ENCODE results near the gene PTPN5.

The PTPN5 gene

DNA sequence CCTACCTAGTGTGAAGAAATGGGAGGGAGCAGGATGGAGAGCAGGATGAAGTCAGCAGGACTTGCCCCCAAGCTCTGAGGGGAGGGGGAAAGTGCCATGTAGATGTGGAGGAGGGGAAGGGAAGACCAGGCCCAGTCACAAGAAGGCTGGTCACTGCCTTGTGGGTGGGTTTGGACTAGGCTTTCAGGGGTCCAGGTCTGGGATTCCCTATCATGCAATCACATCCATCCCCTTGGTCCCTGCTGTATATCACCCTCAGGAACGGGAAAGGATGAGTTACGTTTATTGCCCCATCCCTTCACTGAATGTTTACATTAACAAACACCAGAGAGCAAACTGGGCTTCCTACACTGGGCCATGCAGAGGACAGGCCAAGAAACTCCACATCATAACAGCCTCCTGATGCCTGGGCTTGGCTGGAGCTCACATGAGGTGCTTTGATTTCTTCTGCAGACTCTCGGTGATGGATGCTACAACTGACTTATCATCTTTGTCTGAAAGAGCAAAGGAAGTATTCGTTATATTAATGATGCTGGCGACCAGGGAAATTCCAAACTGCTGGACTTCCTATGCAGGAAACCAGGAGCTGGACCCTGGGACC, 87.5 kb downstream of the PTPN5 start:
- no peaks in the 10 kb centered on the region for H3K27me3 ChIP-seq
- H3K4me3 ChIP-seq = no peak overlapping the region
- H3K4me1 ChIP-seq = peaks cover 0 to 45% (median 16%) of the 10 kb centered on the region in 4 donors
- no peak for DNase-seq
- TF ChIP-seq CTCF (IDR thresholded peaks at IDR 0.05) = no peak
- intact Hi-C loops (cut with DNase I; ENCODE audit: low total_unique reads) = no loop called here
- no peaks in the 10 kb centered on the region for H3K9me3 ChIP-seq
- peaks cover 0 to 19% (median 18%) of the 10 kb centered on the region in 3 donors for H3K36me3 ChIP-seq
- no peak overlapping the region for H3K27ac ChIP-seq

DNA sequence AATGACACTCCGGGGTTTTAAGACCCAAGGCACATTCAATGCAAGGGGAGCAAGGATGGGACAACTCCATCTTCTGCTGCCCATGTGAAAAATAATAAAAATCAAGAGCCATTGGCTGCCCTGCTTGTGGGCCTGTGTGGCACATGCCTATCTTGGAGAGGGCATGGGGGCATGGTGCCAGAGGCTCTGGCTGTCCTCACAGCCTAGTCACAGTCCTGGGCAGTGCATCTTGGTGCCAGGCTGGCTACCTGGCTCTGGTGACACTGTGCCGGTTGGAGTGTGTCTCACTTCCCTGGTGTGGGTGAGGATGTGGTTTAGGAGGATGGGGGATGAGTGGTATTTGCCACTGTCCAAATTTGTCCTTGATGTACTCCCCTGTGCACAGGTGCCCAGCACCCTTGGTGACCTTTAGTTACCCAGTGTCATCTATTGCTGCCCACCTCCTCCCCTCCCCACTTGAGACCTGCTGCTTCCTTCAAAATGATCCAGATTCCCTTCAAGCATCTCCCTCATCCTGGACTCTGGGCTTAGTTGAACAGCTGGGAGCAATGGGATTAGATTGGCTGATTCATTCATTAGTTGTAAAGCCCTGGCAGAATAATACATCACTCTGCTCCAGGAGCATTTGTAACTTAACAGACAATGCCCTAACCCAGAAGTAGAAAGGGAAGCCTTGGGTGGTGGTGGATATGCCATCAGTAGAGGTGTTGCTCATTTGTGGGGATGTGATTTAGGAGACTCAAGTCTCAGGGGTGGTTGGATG, 88.4 kb downstream of the PTPN5 start:
- no peaks in the 10 kb centered on the region for H3K9me3 ChIP-seq
- H3K36me3 ChIP-seq = peaks cover 0 to 19% (median 18%) of the 10 kb centered on the region in 3 donors
- peaks cover 0 to 50% (median 16%) of the 10 kb centered on the region in 4 donors for H3K4me1 ChIP-seq
- H3K4me3 ChIP-seq = no peak overlapping the region
- no peak for TF ChIP-seq CTCF (IDR thresholded peaks at IDR 0.05)
- no peaks in the 10 kb centered on the region for H3K27me3 ChIP-seq
- intact Hi-C loops (cut with DNase I; ENCODE audit: low total_unique reads) = no loop called here
- H3K27ac ChIP-seq = no peak overlapping the region
- DNase-seq = no peak

DNA sequence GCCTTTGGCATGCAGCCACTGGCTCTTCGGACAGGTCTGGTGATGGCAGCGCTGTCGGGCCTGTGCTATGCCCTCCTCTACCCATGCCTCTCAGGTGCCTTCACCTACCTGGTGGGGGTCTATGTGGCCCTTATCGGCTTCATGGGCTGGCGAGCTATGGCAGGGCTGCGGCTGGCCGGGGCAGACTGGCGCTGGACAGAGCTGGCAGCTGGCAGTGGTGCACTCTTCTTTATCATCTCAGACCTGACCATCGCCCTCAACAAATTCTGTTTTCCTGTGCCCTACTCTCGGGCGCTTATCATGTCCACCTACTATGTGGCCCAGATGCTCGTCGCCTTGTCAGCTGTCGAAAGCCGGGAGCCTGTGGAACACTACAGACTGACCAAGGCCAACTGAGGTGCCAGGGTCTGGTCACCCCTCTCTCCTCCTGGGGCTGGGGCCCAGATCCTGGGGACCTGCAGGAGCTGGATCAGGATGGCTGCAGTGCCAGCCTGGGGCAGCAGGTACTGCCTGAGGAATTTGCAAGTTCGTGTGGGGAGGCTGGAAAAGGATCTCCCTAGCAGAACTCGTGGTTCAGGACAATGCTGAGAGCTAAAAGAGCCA, 89.9 kb downstream of the PTPN5 start:
- Histone ChIP-seq H3K27ac (no peak overlapping the region), H3K9me3 (no peaks in the 10 kb centered on the region), H3K4me1 (peaks cover 0 to 50% (median 16%) of the 10 kb centered on the region in 4 donors), H3K36me3 (peaks cover 0 to 19% (median 18%) of the 10 kb centered on the region in 3 donors), H3K27me3 (no peaks in the 10 kb centered on the region), H3K4me3 (no peak overlapping the region)
- intact Hi-C loops (cut with DNase I; ENCODE audit: low total_unique reads) = no loop called here
- no peak for TF ChIP-seq CTCF (IDR thresholded peaks at IDR 0.05)
- DNase-seq = no peak

GRCh38 chr11:18700872-18701271, 90.7 kb downstream of the PTPN5 start:
- Histone ChIP-seq H3K4me1 (peaks cover 0 to 43% (median 15%) of the 10 kb centered on the region in 4 donors), H3K9me3 (no peaks in the 10 kb centered on the region), H3K27ac (no peak overlapping the region), H3K4me3 (no peak overlapping the region), H3K36me3 (peaks cover 0 to 19% (median 18%) of the 10 kb centered on the region in 3 donors), H3K27me3 (no peaks in the 10 kb centered on the region)
- intact Hi-C loops (cut with DNase I; ENCODE audit: low total_unique reads) = no loop called here
- no peak for DNase-seq
- no peak for TF ChIP-seq CTCF (IDR thresholded peaks at IDR 0.05)

DNA sequence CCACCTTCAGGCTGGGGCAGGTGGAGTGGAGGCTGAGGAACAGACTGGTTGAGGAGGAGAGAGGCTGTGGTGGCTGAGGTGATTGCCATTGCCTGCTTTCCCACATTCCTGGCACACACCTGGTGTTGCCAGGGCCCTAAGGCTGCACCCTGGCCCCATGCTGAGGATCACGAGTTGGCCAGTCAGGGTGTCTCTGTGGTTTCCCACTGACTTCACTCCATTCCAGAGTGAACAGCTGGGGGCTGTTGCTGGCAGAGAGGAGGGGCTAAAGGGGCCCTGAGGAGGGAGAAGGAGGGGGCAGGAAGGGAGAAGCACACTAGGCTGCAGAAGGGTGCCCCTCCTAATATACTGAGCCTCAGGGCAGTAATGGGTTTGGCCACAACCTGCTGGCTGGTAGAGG, 91.2 kb downstream of the PTPN5 start:
- H3K9me3 ChIP-seq = no peaks in the 10 kb centered on the region
- H3K36me3 ChIP-seq = peaks cover 0 to 19% (median 18%) of the 10 kb centered on the region in 3 donors
- no peaks in the 10 kb centered on the region for H3K27me3 ChIP-seq
- DNase-seq = no peak
- peaks cover 0 to 38% (median 11%) of the 10 kb centered on the region in 4 donors for H3K4me1 ChIP-seq
- intact Hi-C loops (cut with DNase I; ENCODE audit: low total_unique reads) = no loop called here
- H3K4me3 ChIP-seq = no peak overlapping the region
- no peak for TF ChIP-seq CTCF (IDR thresholded peaks at IDR 0.05)
- H3K27ac ChIP-seq = no peak overlapping the region

All from tibial artery (tissue), 4 donors.